Activated naive CD4-positive, alpha-beta T cell treated with anti-CD3 and anti-CD28 coated beads for 36 hours (primary cell): ENCODE measurements around the gene EIF2D. TPM values are rescaled to one million over a fixed set of nuclear protein-coding genes. Genes with fewer than 3 reads are reported as not detected.
"Not testable (repeated sequence)": the region's sequence is repeated elsewhere in the genome, so short reads cannot be mapped to it uniquely, and the experiment has no call there.

Experiments
- CTCF ChIA-PET: fragments of 350-600 bp; sonication (Branson Sonifier 250); formaldehyde crosslinking; loops from one replicate; lab custom pipeline; 2021; ENCODE audit warnings: antibody characterized with exemption; lab: Charles Lee
- DNase-seq: peaks from one replicate; pipeline ENCODE4 v3.0.0-alpha.2; 2020
- H3K27ac Mint-ChIP-seq: one replicate; pipeline ENCODE4 v1.8.0; 2021; ENCODE audit warnings: mild to moderate bottlenecking, mixed read lengths
- H3K27me3 Mint-ChIP-seq: one replicate; pipeline ENCODE4 v1.8.0; 2021; ENCODE audit warnings: low read depth, mixed read lengths
- H3K36me3 Mint-ChIP-seq: one replicate; pipeline ENCODE4 v1.8.0; 2021; ENCODE audit warnings: low read depth, mixed read lengths
- H3K4me1 Mint-ChIP-seq: one replicate; pipeline ENCODE4 v1.8.0; 2021; ENCODE audit warnings: low read depth, mixed read lengths
- H3K4me3 Mint-ChIP-seq: one replicate; pipeline ENCODE4 v1.8.0; 2021; ENCODE audit warnings: mild to moderate bottlenecking, moderate library complexity, mixed read lengths
- H3K9me3 Mint-ChIP-seq: one replicate; pipeline ENCODE4 v1.8.0; 2021; ENCODE audit warnings: mixed read lengths
- intact Hi-C: fragments of 100-400 bp; cut with micrococcal nuclease; formaldehyde crosslinking; loops from one replicate; pipeline ENCODE4 v1.15.1; 2023
- total RNA-seq, 2 experiments: library from RNA; stranded (reverse); gene quantifications; one replicate each; pipeline ENCODE4 v1.2.3, GENCODE V29; 2021

Gene EIF2D
- total RNA-seq, 2 experiments from 2014 or later, result 116 to 122 TPM

GRCh38 chr1:206651958-206652890, 40.0 kb upstream of the EIF2D start:
- H3K4me3 Mint-ChIP-seq, result no peak overlapping the region
- intact Hi-C loops, result no loop called here
- H3K27ac Mint-ChIP-seq, result no peak overlapping the region
- H3K9me3 Mint-ChIP-seq, result no peaks in the 10 kb centered on the region
- H3K27me3 Mint-ChIP-seq, result peaks cover 6% of the 10 kb centered on the region
- no peaks in the 10 kb centered on the region for H3K4me1 Mint-ChIP-seq
- no peak for DNase-seq
- CTCF ChIA-PET, result interaction anchor here (1.3 to 5.0 kb wide), 3 partner anchors 11 to 61 kb away, joined by 3 to 35 read pairs (median 5); no protein-coding TSS in a partner anchor
- H3K36me3 Mint-ChIP-seq, result peaks cover 11% of the 10 kb centered on the region

DNA sequence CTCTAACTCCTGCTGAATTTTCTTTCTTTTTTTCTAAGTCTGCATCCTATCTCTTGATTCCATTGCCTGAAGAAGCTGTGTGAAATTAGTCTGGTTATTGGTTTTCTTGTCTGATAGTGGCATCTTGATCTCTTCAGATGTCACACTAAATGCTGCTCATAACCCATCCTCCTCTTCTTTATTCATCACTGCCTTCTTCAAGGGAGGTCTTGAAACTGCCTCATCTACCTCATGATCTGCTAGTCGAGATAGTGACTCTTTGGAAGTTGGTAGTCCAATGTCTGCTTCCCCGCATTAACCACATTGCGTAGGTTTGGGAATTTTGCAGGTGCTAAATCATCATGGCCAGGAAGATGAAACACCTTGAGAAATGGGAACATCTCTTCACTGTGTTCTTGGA, 38.7 kb upstream of the EIF2D start:
- no peaks in the 10 kb centered on the region for H3K27me3 Mint-ChIP-seq
- CTCF ChIA-PET, result interaction anchor here (1.3 kb wide), 1 partner anchor 12 kb away, joined by 5 read pairs; no protein-coding TSS in a partner anchor
- intact Hi-C loops, result no loop called here
- no peak overlapping the region for H3K4me3 Mint-ChIP-seq
- no peak for DNase-seq
- no peak overlapping the region for H3K27ac Mint-ChIP-seq
- no peaks in the 10 kb centered on the region for H3K4me1 Mint-ChIP-seq
- H3K9me3 Mint-ChIP-seq, result no peaks in the 10 kb centered on the region
- H3K36me3 Mint-ChIP-seq, result peaks cover 16% of the 10 kb centered on the region

DNA sequence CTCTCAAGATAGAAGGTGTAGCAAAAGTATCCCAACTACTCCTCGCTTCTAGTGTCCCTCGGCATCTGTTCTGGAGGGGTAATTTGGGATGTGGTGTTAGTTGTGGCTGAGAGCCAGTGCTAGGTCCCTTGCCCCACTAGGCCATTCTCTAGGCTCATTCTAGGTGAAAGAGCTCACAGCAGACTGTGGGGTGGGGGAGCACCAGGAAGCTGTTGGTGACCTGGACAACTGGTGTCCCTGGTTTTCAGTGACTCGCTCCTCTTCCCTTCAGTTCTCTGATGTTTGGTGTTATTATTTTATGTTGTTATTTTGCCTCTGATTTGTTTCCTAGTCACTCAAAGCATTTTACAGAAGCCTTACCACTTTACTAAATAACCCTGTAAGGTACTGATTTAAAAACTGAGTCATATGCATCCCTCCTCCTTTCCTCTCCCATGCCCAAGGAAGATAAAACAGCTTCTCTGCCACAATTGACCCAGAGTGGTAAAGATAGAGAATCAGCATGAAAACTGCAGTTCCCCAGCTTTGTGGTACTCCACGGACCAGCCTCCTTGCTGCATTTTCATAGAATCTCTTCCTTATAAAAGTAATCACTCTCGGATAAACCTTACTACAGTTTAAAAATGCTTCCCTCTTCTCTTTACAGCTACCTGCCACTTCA, 37.1 kb upstream of the EIF2D start:
- H3K4me3 Mint-ChIP-seq, result no peak overlapping the region
- no peak overlapping the region for H3K27ac Mint-ChIP-seq
- peaks cover 16% of the 10 kb centered on the region for H3K36me3 Mint-ChIP-seq
- H3K4me1 Mint-ChIP-seq, result no peaks in the 10 kb centered on the region
- H3K9me3 Mint-ChIP-seq, result no peaks in the 10 kb centered on the region
- no peak for DNase-seq
- CTCF ChIA-PET, result interaction anchor here (0.9 to 6.6 kb wide), 5 partner anchors 10 to 159 kb away, joined by 3 to 54 read pairs (median 8); partner anchors contain the start of gene DYRK3
- no peaks in the 10 kb centered on the region for H3K27me3 Mint-ChIP-seq
- intact Hi-C loops, result no loop called here

DNA sequence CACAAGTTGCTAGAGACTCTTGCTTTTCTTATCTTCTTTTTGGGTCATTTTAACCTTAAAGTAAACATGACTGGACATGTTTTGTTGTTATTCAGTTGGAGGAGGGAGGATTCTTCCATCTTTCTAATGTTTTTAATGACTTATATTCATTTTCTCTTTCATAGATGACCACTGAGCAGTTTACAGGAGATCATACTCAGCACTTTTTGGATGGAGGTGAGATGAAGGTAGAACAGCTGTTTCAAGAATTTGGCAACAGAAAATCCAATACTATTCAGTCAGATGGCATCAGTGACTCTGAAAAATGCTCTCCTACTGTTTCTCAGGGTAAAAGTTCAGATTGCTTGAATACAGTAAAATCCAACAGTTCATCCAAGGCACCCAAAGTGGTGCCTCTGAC, 35.0 kb upstream of the EIF2D start:
- CTCF ChIA-PET, result interaction anchor here (0.8 to 6.6 kb wide), 3 partner anchors 12 to 26 kb away, joined by 3 to 54 read pairs (median 27); no protein-coding TSS in a partner anchor
- Mint-ChIP-seq H3K36me3 (peaks cover 17% of the 10 kb centered on the region), H3K4me3 (no peak overlapping the region), H3K4me1 (peaks cover 3% of the 10 kb centered on the region), H3K27me3 (peaks cover 2% of the 10 kb centered on the region), H3K9me3 (no peaks in the 10 kb centered on the region), H3K27ac (no peak overlapping the region)
- DNase-seq, result no peak
- intact Hi-C loops, result no loop called here

DNA sequence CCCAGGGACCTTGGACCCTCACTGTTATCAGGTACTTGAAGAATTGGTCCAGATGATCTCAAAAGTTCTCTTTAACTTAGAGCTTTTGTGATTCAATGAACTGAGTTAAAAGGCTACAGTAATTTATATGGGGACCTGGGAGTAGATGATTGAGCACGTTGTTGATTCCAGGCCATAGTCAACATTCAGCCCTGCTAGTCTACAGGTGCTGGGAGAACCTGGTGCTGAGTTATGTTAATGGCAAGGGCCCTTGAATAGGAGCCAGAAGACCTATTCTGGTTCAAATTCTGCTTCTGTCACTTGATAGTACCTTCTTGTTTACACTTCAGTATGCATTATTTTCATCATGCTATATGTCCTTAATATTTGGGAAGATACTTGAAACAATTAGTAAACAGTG, 34.2 kb upstream of the EIF2D start:
- Mint-ChIP-seq H3K9me3 (no peaks in the 10 kb centered on the region), H3K36me3 (peaks cover 19% of the 10 kb centered on the region), H3K27ac (no peak overlapping the region), H3K4me1 (peaks cover 3% of the 10 kb centered on the region), H3K4me3 (no peak overlapping the region), H3K27me3 (peaks cover 2% of the 10 kb centered on the region)
- CTCF ChIA-PET, result interaction anchor here (0.8 to 6.6 kb wide), 2 partner anchors 13 to 335 kb away, joined by 3 to 54 read pairs; no protein-coding TSS in a partner anchor
- intact Hi-C loops, result no loop called here
- no peak for DNase-seq

DNA sequence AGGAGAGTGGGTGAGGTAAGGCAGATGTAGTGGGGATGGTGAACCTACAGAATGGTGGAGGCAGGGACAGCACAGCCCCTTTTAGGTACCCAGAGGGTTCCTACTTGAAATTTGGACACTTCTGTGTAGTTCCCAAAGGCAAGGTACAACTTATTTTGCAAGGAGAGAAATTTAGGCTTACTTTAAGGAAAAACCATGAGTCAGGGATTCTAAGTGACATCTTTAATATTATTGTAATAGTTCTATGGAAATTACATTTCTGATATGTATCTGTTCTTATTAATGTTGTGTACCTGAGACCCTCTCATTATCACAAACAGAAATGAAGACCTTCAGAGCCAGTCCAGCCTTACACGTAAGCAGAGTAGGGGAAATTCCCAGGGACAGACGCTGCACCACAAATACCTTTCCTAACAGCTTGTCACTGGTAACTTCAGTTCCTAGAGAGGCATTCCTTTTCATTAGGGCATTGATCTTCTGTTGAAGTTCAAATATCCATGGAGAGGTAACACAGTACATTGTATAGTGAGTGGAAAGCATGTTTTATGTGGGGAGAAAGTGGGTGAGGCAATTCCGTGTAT, 30.9 kb upstream of the EIF2D start:
- DNase-seq, result no peak
- no peak overlapping the region for H3K4me3 Mint-ChIP-seq
- peaks cover 5% of the 10 kb centered on the region for H3K27me3 Mint-ChIP-seq
- intact Hi-C loops, result no loop called here
- peaks cover 3% of the 10 kb centered on the region for H3K4me1 Mint-ChIP-seq
- CTCF ChIA-PET, result interaction anchor here (2.7 kb wide), 1 partner anchor 20 kb away, joined by 9 read pairs; no protein-coding TSS in a partner anchor
- peaks cover 24% of the 10 kb centered on the region for H3K36me3 Mint-ChIP-seq
- no peak overlapping the region for H3K27ac Mint-ChIP-seq
- H3K9me3 Mint-ChIP-seq, result no peaks in the 10 kb centered on the region

DNA sequence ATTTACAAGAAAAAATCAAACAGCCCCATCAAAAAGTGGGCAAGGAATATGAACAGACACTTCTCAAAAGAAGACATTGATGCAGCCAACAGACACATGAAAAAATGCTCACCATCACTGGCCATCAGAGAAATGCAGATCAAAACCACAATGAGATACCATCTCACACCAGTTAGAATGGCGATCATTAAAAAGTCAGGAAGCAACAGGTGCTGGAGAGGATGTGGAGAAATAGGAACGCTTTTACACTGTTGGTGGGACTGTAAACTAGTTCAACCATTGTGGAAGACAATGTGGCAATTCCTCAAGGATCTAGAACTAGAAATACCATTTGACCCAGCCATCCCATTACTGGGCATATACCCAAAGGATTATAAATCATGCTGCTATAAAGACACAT, 29.8 kb upstream of the EIF2D start:
- intact Hi-C loops, DNase-seq, H3K9me3 Mint-ChIP-seq, H3K27ac Mint-ChIP-seq, H3K4me1 Mint-ChIP-seq, H3K27me3 Mint-ChIP-seq, H3K4me3 Mint-ChIP-seq, CTCF ChIA-PET: not testable (repeated sequence)
- peaks cover 12% of the 10 kb centered on the region for H3K36me3 Mint-ChIP-seq

GRCh38 chr1:206637605-206638004, 25.3 kb upstream of the EIF2D start:
- H3K9me3 Mint-ChIP-seq, result no peaks in the 10 kb centered on the region
- no peak overlapping the region for H3K27ac Mint-ChIP-seq
- DNase-seq, result no peak
- H3K4me3 Mint-ChIP-seq, result no peak overlapping the region
- intact Hi-C loops, result no loop called here
- CTCF ChIA-PET, result interaction anchor here (0.8 to 6.6 kb wide), 7 partner anchors 21 to 199 kb away, joined by 3 to 133 read pairs (median 4); no protein-coding TSS in a partner anchor
- H3K27me3 Mint-ChIP-seq, result peaks cover 12% of the 10 kb centered on the region
- H3K36me3 Mint-ChIP-seq, result peaks cover 9% of the 10 kb centered on the region
- peaks cover 27% of the 10 kb centered on the region for H3K4me1 Mint-ChIP-seq

DNA sequence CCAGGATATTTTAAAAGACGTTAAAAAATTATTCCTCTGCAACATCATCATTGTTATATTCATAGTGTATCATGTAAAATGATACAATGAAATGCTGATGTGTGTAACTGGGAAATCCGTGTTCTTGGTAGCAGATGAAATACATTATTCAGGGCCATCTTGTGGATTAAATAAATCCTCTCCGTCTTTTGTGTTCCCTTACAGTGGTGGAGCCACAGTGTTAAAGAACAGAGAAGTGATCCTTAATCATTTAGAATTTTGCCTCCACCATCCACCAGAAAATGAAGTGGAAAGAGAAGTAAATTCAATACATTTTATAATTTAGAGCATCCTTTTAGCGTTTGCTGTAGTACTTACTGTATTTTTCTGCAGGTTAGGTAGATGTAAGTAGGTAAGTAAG, 24.4 kb upstream of the EIF2D start:
- Mint-ChIP-seq H3K9me3 (no peaks in the 10 kb centered on the region), H3K4me3 (peak overlapping the region; percentile 14), H3K27ac (no peak overlapping the region), H3K27me3 (peaks cover 16% of the 10 kb centered on the region), H3K36me3 (peaks cover 7% of the 10 kb centered on the region), H3K4me1 (peaks cover 27% of the 10 kb centered on the region)
- CTCF ChIA-PET, result interaction anchor here (0.7 to 6.6 kb wide), 5 partner anchors 21 to 157 kb away, joined by 3 to 133 read pairs (median 8); no protein-coding TSS in a partner anchor
- no peak for DNase-seq
- intact Hi-C loops, result no loop called here

- DNase-seq, result peak; percentile 21
- Mint-ChIP-seq H3K9me3 (no peaks in the 10 kb centered on the region), H3K4me3 (peak overlapping the region; percentile 83), H3K4me1 (peaks cover 27% of the 10 kb centered on the region), H3K36me3 (peaks cover 6% of the 10 kb centered on the region), H3K27me3 (peaks cover 19% of the 10 kb centered on the region), H3K27ac (no peak overlapping the region)
- intact Hi-C loops, result loop anchor here (1.0 to 2.0 kb wide), 7 partner anchors 24 to 347 kb away; partner anchors contain the start of genes EIF2D and MAPKAPK2
- CTCF ChIA-PET, result interaction anchor here (1.0 to 6.6 kb wide), 15 partner anchors 9 to 173 kb away, joined by 3 to 133 read pairs (median 8); partner anchors contain the start of gene EIF2D
Measured at GRCh38 chr1:206635978-206636345, 23.7 kb upstream of the EIF2D start.

DNA sequence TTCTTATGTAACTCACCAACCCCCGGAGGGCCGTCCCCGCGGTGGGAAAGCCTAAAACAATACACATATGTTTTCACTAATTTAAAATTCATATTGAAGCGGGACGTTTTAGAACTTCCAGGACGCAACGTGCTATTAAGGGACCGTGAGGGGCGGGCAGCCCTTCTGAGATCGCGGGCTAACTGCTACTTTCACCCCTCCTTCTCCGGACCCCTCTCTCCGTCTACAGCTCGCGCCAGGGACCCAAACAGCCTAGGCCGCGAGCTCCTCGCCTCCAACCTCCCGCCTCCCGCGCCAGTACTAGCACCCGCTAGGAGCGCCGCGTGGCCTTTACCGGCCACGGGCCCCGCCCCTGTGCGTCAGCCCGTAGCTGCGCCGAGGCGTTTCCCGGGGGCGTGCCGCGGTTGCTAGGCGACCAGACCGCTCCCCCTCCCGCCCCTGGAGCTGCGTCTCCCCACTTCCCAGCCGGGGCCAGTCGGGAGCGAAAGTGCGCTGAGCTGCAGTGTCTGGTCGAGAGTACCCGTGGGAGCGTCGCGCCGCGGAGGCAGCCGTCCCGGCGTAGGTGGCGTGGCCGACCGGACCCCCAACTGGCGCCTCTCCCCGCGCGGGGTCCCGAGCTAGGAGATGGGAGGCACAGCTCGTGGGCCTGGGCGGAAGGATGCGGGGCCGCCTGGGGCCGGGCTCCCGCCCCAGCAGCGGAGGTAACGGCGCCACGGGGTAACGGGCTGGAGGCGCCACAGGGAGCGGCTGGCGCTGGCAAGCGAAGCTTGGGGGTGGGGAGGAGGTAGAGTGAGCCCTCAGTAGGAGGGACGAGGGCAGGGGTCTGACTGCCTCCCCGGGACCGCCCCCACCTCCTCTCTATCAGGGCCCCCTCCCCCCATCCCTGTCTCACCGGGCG, 23.1 kb upstream of the EIF2D start, which contains the start of gene DYRK3:
TSS of gene DYRK3 (plus strand) at position 457 of the 898 bp plus-strand sequence. CDS start at position 625, 168 bp downstream.
- H3K4me1 Mint-ChIP-seq, result peaks cover 27% of the 10 kb centered on the region
- intact Hi-C loops, result loop anchor here (1.0 to 2.0 kb wide), 7 partner anchors 23 to 347 kb away; partner anchors contain the start of genes EIF2D and MAPKAPK2
- CTCF ChIA-PET, result interaction anchor here (0.7 to 6.6 kb wide), 28 partner anchors 10 to 347 kb away, joined by 3 to 133 read pairs (median 5); partner anchors contain the start of gene EIF2D
- H3K27ac Mint-ChIP-seq, result peak within 1 kb of the TSS; percentile 92
- H3K27me3 Mint-ChIP-seq, result peaks cover 21% of the 10 kb centered on the region
- H3K4me3 Mint-ChIP-seq, result peak within 1 kb of the TSS; percentile 83
- peaks cover 6% of the 10 kb centered on the region for H3K36me3 Mint-ChIP-seq
- DNase-seq, result peak; percentile 93
- no peaks in the 10 kb centered on the region for H3K9me3 Mint-ChIP-seq
